HG03575 (cell line): ENCODE results near the gene RAB39A.

Experiments
- ATAC-seq: cut with Tn5 transposase; IDR thresholded peaks from one replicate; pipeline ENCODE4 v1.9.1; 2021; ENCODE audit not compliant: unreplicated experiment, insufficient number of reproducible peaks, low FRiP score; ENCODE audit errors: extremely low read depth

RAB39A gene

DNA sequence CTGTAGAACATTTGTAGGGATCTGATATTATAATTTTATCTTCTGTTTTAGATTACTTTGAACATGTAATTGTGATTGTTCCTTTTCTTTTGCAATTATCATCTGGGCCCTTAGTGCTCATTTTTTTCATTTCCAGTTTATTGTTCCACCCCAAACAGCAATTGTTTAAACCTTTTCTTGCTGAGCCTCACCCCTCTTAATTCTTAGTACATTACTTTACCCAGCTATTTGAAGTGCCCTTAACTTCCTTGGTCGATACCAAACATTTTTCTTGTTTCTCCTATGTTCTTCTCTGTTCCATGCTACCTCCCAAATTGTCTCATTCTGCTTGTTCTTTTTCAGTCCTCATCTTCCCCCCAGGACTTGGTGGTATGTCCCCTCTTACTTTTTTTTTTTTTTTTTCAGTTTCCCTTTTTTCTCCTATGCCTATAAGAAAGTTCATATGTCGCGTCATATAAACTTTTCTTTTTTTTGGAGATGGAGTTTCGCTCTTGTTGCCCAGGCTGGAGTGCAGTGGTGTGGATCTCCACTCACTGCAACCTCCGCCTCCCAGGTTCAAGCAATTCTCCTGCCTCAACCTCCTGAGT lies 84.0 kb downstream of the RAB39A start:
- ATAC-seq = no peak
